Mammary epithelial cell (primary cell): Measurements from ENCODE around the gene FARP1.

Experiments used
- EZH2 ChIP-seq: IDR thresholded peaks from 2 replicates; pipeline ENCODE4 v1.6.1; 2012; ENCODE audit warnings: low read length, inconsistent platforms, borderline replicate concordance
- TF ChIP-seq, protein P1 (sequence below), 2 donors: IDR thresholded peaks in 1 of 2; conservative IDR thresholded peaks in 1 of 2; 2 replicates each; pipeline ENCODE4 v1.5.1; 2011 to 2012; ENCODE audit warnings: inconsistent platforms in 2 of 2, low read length in 2 of 2, mild to moderate bottlenecking in 2 of 2, control low read depth in 1 of 2, low read depth in 1 of 2; ENCODE audit not compliant: insufficient read depth in 1 of 2; ENCODE audit errors: extremely low read depth in 1 of 2

GRCh38 chr13:98312606-98313005 lies 169.7 kb downstream of the FARP1 start:
- TF ChIP-seq, protein P1, sequence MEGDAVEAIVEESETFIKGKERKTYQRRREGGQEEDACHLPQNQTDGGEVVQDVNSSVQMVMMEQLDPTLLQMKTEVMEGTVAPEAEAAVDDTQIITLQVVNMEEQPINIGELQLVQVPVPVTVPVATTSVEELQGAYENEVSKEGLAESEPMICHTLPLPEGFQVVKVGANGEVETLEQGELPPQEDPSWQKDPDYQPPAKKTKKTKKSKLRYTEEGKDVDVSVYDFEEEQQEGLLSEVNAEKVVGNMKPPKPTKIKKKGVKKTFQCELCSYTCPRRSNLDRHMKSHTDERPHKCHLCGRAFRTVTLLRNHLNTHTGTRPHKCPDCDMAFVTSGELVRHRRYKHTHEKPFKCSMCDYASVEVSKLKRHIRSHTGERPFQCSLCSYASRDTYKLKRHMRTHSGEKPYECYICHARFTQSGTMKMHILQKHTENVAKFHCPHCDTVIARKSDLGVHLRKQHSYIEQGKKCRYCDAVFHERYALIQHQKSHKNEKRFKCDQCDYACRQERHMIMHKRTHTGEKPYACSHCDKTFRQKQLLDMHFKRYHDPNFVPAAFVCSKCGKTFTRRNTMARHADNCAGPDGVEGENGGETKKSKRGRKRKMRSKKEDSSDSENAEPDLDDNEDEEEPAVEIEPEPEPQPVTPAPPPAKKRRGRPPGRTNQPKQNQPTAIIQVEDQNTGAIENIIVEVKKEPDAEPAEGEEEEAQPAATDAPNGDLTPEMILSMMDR (conservative IDR thresholded peaks at IDR 0.05 in 1 of 2, IDR thresholded peaks at IDR 0.05 in 1 of 2; ENCODE audit: extremely low read depth in 1 of 2, insufficient read depth in 1 of 2, low read depth in 1 of 2, low read length in 2 of 2): no peak
- TF ChIP-seq EZH2: no peak
